ENCODE measurements around the gene KRT84.

Gene KRT84

DNA sequence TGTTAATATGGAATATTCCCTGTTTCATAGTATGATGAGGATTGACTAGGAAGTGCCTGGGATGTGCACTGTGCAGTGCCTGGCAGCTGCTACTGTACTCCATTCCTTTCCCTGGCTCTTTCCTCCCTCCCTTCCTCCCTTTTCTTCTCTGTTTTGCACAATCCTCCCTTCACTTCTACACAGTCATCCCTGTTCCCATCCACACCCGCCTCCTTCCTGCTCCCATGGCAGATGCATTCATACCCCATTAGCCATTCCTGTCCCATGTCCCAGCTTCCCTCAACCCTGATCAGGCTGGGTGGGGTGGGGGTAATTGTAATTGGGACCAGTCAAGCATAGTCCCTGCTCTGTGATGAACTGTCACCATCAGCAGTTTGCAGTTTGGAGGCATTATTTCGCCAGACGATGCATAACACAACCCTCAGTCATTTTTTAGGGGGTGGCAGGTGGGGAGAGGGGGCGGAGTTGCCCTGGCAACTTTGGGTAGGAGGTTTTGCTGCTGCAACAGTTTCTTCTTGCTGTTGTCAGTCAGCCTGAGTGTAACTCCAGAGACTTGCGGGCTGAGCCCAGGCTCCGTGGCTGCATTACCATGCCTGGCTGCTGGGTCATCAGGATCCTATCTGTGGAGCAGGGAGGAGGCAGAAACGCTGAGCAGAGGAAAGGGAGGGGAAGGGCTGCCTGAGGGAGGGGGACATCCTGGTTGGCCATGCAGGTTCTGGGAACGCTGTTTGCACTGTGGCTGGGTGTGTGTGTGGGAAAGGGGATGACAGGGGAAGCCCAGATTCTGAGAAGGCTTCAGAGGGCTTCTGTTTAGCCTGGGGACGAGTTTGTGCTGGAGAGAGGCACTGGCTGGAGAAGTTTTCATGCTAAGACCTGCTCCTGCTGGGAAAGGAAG, 4.1 kb upstream of the KRT84 start:
- no peak overlapping the region for H3K4me3 ChIP-seq (ENCODE audit: insufficient read depth, low read depth, low read length, poor library complexity, severe bottlenecking)
- no peaks in the 10 kb centered on the region for H3K9me3 ChIP-seq (ENCODE audit: control insufficient read depth, low read length)
- no peak for DNase-seq
- no peaks in the 10 kb centered on the region for H3K4me1 ChIP-seq (ENCODE audit: control insufficient read depth, insufficient read depth, low read length, poor library complexity, severe bottlenecking)
- no peaks in the 10 kb centered on the region for H3K36me3 ChIP-seq (ENCODE audit: control insufficient read depth, insufficient read depth, low read length)
- H3K27ac ChIP-seq (ENCODE audit: insufficient read depth, low read length, poor library complexity, severe bottlenecking), result no peak overlapping the region
- no peaks in the 10 kb centered on the region for H3K27me3 ChIP-seq (replicated peaks; ENCODE audit: control insufficient read depth, insufficient read depth, low read length, poor library complexity, severe bottlenecking)

- no peaks in the 10 kb centered on the region for H3K36me3 ChIP-seq (ENCODE audit: control insufficient read depth, insufficient read depth, low read length)
- H3K4me1 ChIP-seq (ENCODE audit: control insufficient read depth, insufficient read depth, low read length, poor library complexity, severe bottlenecking), result no peaks in the 10 kb centered on the region
- no peak overlapping the region for H3K4me3 ChIP-seq (ENCODE audit: insufficient read depth, low read depth, low read length, poor library complexity, severe bottlenecking)
- no peak overlapping the region for H3K27ac ChIP-seq (ENCODE audit: insufficient read depth, low read length, poor library complexity, severe bottlenecking)
- no peaks in the 10 kb centered on the region for H3K27me3 ChIP-seq (replicated peaks; ENCODE audit: control insufficient read depth, insufficient read depth, low read length, poor library complexity, severe bottlenecking)
- no peaks in the 10 kb centered on the region for H3K9me3 ChIP-seq (ENCODE audit: control insufficient read depth, low read length)
- no peak for DNase-seq
Measured at GRCh38 chr12:52387859-52388258, 2.4 kb upstream of the KRT84 start.

- no peak for DNase-seq
- Histone ChIP-seq H3K27me3 (replicated peaks; ENCODE audit: control insufficient read depth, insufficient read depth, low read length, poor library complexity, severe bottlenecking) (no peaks in the 10 kb centered on the region), H3K4me1 (ENCODE audit: control insufficient read depth, insufficient read depth, low read length, poor library complexity, severe bottlenecking) (no peaks in the 10 kb centered on the region), H3K36me3 (ENCODE audit: control insufficient read depth, insufficient read depth, low read length) (no peaks in the 10 kb centered on the region), H3K9me3 (ENCODE audit: control insufficient read depth, low read length) (no peaks in the 10 kb centered on the region), H3K4me3 (ENCODE audit: insufficient read depth, low read depth, low read length, poor library complexity, severe bottlenecking) (no peak overlapping the region), H3K27ac (ENCODE audit: insufficient read depth, low read length, poor library complexity, severe bottlenecking) (no peak overlapping the region)
Measured at GRCh38 chr12:52383331-52383730, 2.1 kb downstream of the KRT84 start.

- Histone ChIP-seq H3K4me1 (ENCODE audit: control insufficient read depth, insufficient read depth, low read length, poor library complexity, severe bottlenecking) (no peaks in the 10 kb centered on the region), H3K27me3 (replicated peaks; ENCODE audit: control insufficient read depth, insufficient read depth, low read length, poor library complexity, severe bottlenecking) (no peaks in the 10 kb centered on the region), H3K36me3 (ENCODE audit: control insufficient read depth, insufficient read depth, low read length) (no peaks in the 10 kb centered on the region), H3K27ac (ENCODE audit: insufficient read depth, low read length, poor library complexity, severe bottlenecking) (no peak overlapping the region), H3K4me3 (ENCODE audit: insufficient read depth, low read depth, low read length, poor library complexity, severe bottlenecking) (no peak overlapping the region), H3K9me3 (ENCODE audit: control insufficient read depth, low read length) (no peaks in the 10 kb centered on the region)
- DNase-seq, result no peak
Measured at GRCh38 chr12:52382854-52383253, 2.6 kb downstream of the KRT84 start.

GRCh38 chr12:52381206-52381605, 4.2 kb downstream of the KRT84 start:
- H3K4me1 ChIP-seq (ENCODE audit: control insufficient read depth, insufficient read depth, low read length, poor library complexity, severe bottlenecking), result no peaks in the 10 kb centered on the region
- no peak overlapping the region for H3K27ac ChIP-seq (ENCODE audit: insufficient read depth, low read length, poor library complexity, severe bottlenecking)
- no peak for DNase-seq
- H3K36me3 ChIP-seq (ENCODE audit: control insufficient read depth, insufficient read depth, low read length), result no peaks in the 10 kb centered on the region
- H3K9me3 ChIP-seq (ENCODE audit: control insufficient read depth, low read length), result no peaks in the 10 kb centered on the region
- H3K4me3 ChIP-seq (ENCODE audit: insufficient read depth, low read depth, low read length, poor library complexity, severe bottlenecking), result no peak overlapping the region
- no peaks in the 10 kb centered on the region for H3K27me3 ChIP-seq (replicated peaks; ENCODE audit: control insufficient read depth, insufficient read depth, low read length, poor library complexity, severe bottlenecking)

DNA sequence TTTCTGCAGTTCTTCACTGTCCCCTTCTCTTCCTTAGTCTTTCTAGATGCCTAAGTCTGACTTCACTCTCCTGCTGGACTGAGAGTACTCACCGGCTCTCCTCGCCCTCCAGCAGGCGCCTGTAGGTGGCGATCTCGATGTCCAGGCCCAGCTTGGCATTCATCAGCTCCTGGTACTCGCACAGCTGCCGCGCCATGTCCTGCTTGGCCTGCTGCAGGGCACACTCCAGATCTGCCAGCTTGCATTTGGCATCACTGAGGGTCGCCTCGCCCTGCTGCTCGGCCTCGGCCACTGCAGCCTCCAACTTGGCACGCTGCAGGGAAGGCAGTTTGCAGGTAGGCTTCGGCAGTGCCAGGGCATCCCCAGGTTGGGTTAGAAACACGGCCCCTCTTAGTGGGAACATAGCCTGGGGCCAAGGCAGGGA, 5.2 kb downstream of the KRT84 start:
- DNase-seq, result no peak
- no peaks in the 10 kb centered on the region for H3K36me3 ChIP-seq (ENCODE audit: control insufficient read depth, insufficient read depth, low read length)
- no peaks in the 10 kb centered on the region for H3K4me1 ChIP-seq (ENCODE audit: control insufficient read depth, insufficient read depth, low read length, poor library complexity, severe bottlenecking)
- H3K9me3 ChIP-seq (ENCODE audit: control insufficient read depth, low read length), result no peaks in the 10 kb centered on the region
- no peak overlapping the region for H3K4me3 ChIP-seq (ENCODE audit: insufficient read depth, low read depth, low read length, poor library complexity, severe bottlenecking)
- no peaks in the 10 kb centered on the region for H3K27me3 ChIP-seq (replicated peaks; ENCODE audit: control insufficient read depth, insufficient read depth, low read length, poor library complexity, severe bottlenecking)
- H3K27ac ChIP-seq (ENCODE audit: insufficient read depth, low read length, poor library complexity, severe bottlenecking), result no peak overlapping the region

GRCh38 chr12:52379536-52379935, 5.9 kb downstream of the KRT84 start:
- no peaks in the 10 kb centered on the region for H3K36me3 ChIP-seq (ENCODE audit: control insufficient read depth, insufficient read depth, low read length)
- no peak overlapping the region for H3K27ac ChIP-seq (ENCODE audit: insufficient read depth, low read length, poor library complexity, severe bottlenecking)
- H3K27me3 ChIP-seq (replicated peaks; ENCODE audit: control insufficient read depth, insufficient read depth, low read length, poor library complexity, severe bottlenecking), result no peaks in the 10 kb centered on the region
- DNase-seq, result no peak
- no peak overlapping the region for H3K4me3 ChIP-seq (ENCODE audit: insufficient read depth, low read depth, low read length, poor library complexity, severe bottlenecking)
- H3K9me3 ChIP-seq (ENCODE audit: control insufficient read depth, low read length), result no peaks in the 10 kb centered on the region
- no peaks in the 10 kb centered on the region for H3K4me1 ChIP-seq (ENCODE audit: control insufficient read depth, insufficient read depth, low read length, poor library complexity, severe bottlenecking)

GRCh38 chr12:52378091-52378490, 7.4 kb downstream of the KRT84 start:
- H3K27ac ChIP-seq (ENCODE audit: insufficient read depth, low read length, poor library complexity, severe bottlenecking), result no peak overlapping the region
- DNase-seq, result no peak
- no peaks in the 10 kb centered on the region for H3K9me3 ChIP-seq (ENCODE audit: control insufficient read depth, low read length)
- H3K36me3 ChIP-seq (ENCODE audit: control insufficient read depth, insufficient read depth, low read length), result no peaks in the 10 kb centered on the region
- H3K4me1 ChIP-seq (ENCODE audit: control insufficient read depth, insufficient read depth, low read length, poor library complexity, severe bottlenecking), result no peaks in the 10 kb centered on the region
- no peak overlapping the region for H3K4me3 ChIP-seq (ENCODE audit: insufficient read depth, low read depth, low read length, poor library complexity, severe bottlenecking)
- no peaks in the 10 kb centered on the region for H3K27me3 ChIP-seq (replicated peaks; ENCODE audit: control insufficient read depth, insufficient read depth, low read length, poor library complexity, severe bottlenecking)

GRCh38 chr12:52377266-52377665, 8.2 kb downstream of the KRT84 start:
- Histone ChIP-seq H3K27me3 (replicated peaks; ENCODE audit: control insufficient read depth, insufficient read depth, low read length, poor library complexity, severe bottlenecking) (no peaks in the 10 kb centered on the region), H3K4me1 (ENCODE audit: control insufficient read depth, insufficient read depth, low read length, poor library complexity, severe bottlenecking) (no peaks in the 10 kb centered on the region), H3K9me3 (ENCODE audit: control insufficient read depth, low read length) (no peaks in the 10 kb centered on the region), H3K36me3 (ENCODE audit: control insufficient read depth, insufficient read depth, low read length) (no peaks in the 10 kb centered on the region), H3K27ac (ENCODE audit: insufficient read depth, low read length, poor library complexity, severe bottlenecking) (no peak overlapping the region), H3K4me3 (ENCODE audit: insufficient read depth, low read depth, low read length, poor library complexity, severe bottlenecking) (no peak overlapping the region)
- no peak for DNase-seq

- no peak overlapping the region for H3K27ac ChIP-seq (ENCODE audit: insufficient read depth, low read length, poor library complexity, severe bottlenecking)
- DNase-seq, result no peak
- no peaks in the 10 kb centered on the region for H3K9me3 ChIP-seq (ENCODE audit: control insufficient read depth, low read length)
Measured at GRCh38 chr12:52372216-52373154, 13.0 kb downstream of the KRT84 start.

More at GRCh38 chr12:52372216-52373154, 13.0 kb downstream of the KRT84 start:
- H3K27me3 ChIP-seq (replicated peaks; ENCODE audit: control insufficient read depth, insufficient read depth, low read length, poor library complexity, severe bottlenecking), result no peaks in the 10 kb centered on the region
- H3K4me1 ChIP-seq (ENCODE audit: control insufficient read depth, insufficient read depth, low read length, poor library complexity, severe bottlenecking), result no peaks in the 10 kb centered on the region
- no peak overlapping the region for H3K4me3 ChIP-seq (ENCODE audit: insufficient read depth, low read depth, low read length, poor library complexity, severe bottlenecking)
- H3K36me3 ChIP-seq (ENCODE audit: control insufficient read depth, insufficient read depth, low read length), result no peaks in the 10 kb centered on the region
